Activated T-cell treated with anti-CD3 and anti-CD28 coated beads, Interleukin-2, amount 50 U/mL, for 24 hours (primary cell): Measurements from ENCODE around the gene TCEANC2.

ENCODE experiments used
- DNase-seq: peaks from one replicate; pipeline ENCODE4 v3.0.0-alpha.2; 2020
- H3K27ac Mint-ChIP-seq: 2 replicates; pipeline ENCODE4 v1.8.0; 2020; ENCODE audit warnings: mild to moderate bottlenecking, mixed read lengths
- H3K27me3 Mint-ChIP-seq: 2 replicates; pipeline ENCODE4 v1.8.0; 2020; ENCODE audit warnings: mixed read lengths
- H3K36me3 Mint-ChIP-seq: 2 replicates; pipeline ENCODE4 v1.8.0; 2020; ENCODE audit warnings: low read depth, mixed read lengths
- H3K4me1 Mint-ChIP-seq: 2 replicates; pipeline ENCODE4 v1.8.0; 2020; ENCODE audit warnings: low read depth, mixed read lengths
- H3K4me3 Mint-ChIP-seq: 2 replicates; pipeline ENCODE4 v1.8.0; 2020; ENCODE audit warnings: mild to moderate bottlenecking, moderate library complexity, mixed read lengths
- H3K9me3 Mint-ChIP-seq: 2 replicates; pipeline ENCODE4 v1.8.0; 2020; ENCODE audit warnings: mixed read lengths

Gene TCEANC2

GRCh38 chr1:54137534-54138061, 84.2 kb downstream of the TCEANC2 start:
- no peak for DNase-seq
- no peaks in the 10 kb centered on the region for H3K9me3 Mint-ChIP-seq

DNA sequence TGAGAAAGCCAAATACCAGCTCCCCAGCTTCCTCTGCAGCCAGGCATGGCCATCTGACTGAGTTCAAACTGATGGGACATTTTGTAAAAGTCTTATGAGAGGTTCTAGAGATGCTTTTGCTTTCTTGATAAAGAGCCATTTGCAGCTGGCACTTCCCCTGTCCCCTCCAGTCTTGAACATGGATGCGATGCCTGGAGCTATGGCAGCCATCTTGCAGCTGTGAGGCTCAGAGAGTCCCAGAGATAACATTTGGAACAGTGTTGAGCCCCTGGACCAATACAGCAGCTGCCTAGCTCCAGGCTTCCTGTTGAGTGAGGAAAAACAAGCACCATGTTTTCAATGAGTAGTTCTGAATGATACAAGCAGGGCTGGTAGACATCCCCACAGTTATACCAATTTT, 85.6 kb downstream of the TCEANC2 start:
- no peak overlapping the region for H3K27ac Mint-ChIP-seq
- no peak for DNase-seq
- H3K4me3 Mint-ChIP-seq: no peak overlapping the region
- no peaks in the 10 kb centered on the region for H3K27me3 Mint-ChIP-seq
- H3K4me1 Mint-ChIP-seq: no peaks in the 10 kb centered on the region
- H3K36me3 Mint-ChIP-seq: no peaks in the 10 kb centered on the region
- H3K9me3 Mint-ChIP-seq: no peaks in the 10 kb centered on the region

More at GRCh38 chr1:54137534-54138061, 84.2 kb downstream of the TCEANC2 start:
- H3K4me1 Mint-ChIP-seq: no peaks in the 10 kb centered on the region
- no peaks in the 10 kb centered on the region for H3K27me3 Mint-ChIP-seq
- no peaks in the 10 kb centered on the region for H3K36me3 Mint-ChIP-seq
- no peak overlapping the region for H3K27ac Mint-ChIP-seq
- H3K4me3 Mint-ChIP-seq: no peak overlapping the region

GRCh38 chr1:54139711-54140110, 86.3 kb downstream of the TCEANC2 start:
- H3K27ac Mint-ChIP-seq: no peak overlapping the region
- no peak overlapping the region for H3K4me3 Mint-ChIP-seq
- DNase-seq: no peak
- H3K36me3 Mint-ChIP-seq: no peaks in the 10 kb centered on the region
- H3K27me3 Mint-ChIP-seq: no peaks in the 10 kb centered on the region
- no peaks in the 10 kb centered on the region for H3K4me1 Mint-ChIP-seq
- H3K9me3 Mint-ChIP-seq: no peaks in the 10 kb centered on the region

GRCh38 chr1:54142146-54142900, 88.9 kb downstream of the TCEANC2 start:
- DNase-seq: no peak
- Mint-ChIP-seq H3K4me3 (no peak overlapping the region), H3K36me3 (no peaks in the 10 kb centered on the region), H3K9me3 (no peaks in the 10 kb centered on the region), H3K27ac (no peak overlapping the region), H3K27me3 (no peaks in the 10 kb centered on the region), H3K4me1 (no peaks in the 10 kb centered on the region)

- no peaks in the 10 kb centered on the region for H3K27me3 Mint-ChIP-seq
- DNase-seq: no peak
- H3K27ac Mint-ChIP-seq: no peak overlapping the region
Observed at GRCh38 chr1:54144366-54144765, 91.0 kb downstream of the TCEANC2 start.

DNA sequence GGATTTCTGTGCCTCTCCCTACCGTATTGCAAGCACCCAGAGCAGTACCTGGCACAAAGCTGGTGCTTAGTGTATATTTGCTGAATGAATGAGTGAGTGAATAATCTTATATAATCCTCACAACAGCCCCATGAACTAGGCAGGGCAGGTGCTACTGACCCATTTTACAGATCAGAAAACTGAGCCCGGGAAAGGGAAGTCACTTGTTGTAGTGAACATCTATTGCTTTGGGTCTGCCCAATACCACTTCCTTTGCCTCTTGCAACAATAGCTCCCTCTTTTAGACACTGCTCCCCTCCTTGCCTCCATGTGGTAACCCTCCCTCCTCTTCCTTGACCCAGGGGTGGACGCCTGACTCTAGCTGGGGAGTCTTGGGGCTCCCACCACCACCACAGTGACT, 96.3 kb downstream of the TCEANC2 start:
- Mint-ChIP-seq H3K4me1 (no peaks in the 10 kb centered on the region), H3K4me3 (no peak overlapping the region), H3K27me3 (no peaks in the 10 kb centered on the region), H3K27ac (no peak overlapping the region), H3K36me3 (no peaks in the 10 kb centered on the region), H3K9me3 (no peaks in the 10 kb centered on the region)
- DNase-seq: no peak

More at GRCh38 chr1:54144366-54144765, 91.0 kb downstream of the TCEANC2 start:
- Mint-ChIP-seq H3K9me3 (no peaks in the 10 kb centered on the region), H3K36me3 (no peaks in the 10 kb centered on the region), H3K4me3 (no peak overlapping the region), H3K4me1 (no peaks in the 10 kb centered on the region)

- Mint-ChIP-seq H3K9me3 (no peaks in the 10 kb centered on the region), H3K36me3 (no peaks in the 10 kb centered on the region), H3K27ac (no peak overlapping the region), H3K4me1 (no peaks in the 10 kb centered on the region), H3K4me3 (no peak overlapping the region), H3K27me3 (no peaks in the 10 kb centered on the region)
- no peak for DNase-seq
Observed at GRCh38 chr1:54151013-54151412, 97.6 kb downstream of the TCEANC2 start.

DNA sequence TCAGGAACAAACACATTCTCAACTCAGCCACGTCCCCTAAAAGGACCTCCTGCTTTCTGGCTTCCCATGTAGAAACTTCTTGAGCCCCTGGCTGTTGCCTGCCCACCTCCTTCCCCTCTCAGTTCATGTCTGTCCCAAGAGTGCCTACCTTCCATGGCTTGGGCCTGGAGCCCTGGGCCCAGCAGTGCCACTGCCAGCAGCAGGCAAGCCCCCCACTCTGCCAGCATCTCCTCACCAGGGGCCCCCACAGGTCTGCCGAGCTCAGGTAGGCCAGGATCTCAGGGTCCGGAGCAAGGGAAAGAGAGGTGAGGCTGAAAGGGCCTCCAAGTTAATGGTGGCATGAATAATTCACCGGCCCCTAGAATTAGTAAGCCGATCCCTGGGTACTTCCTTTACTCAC, 99.3 kb downstream of the TCEANC2 start, which contains the start of gene CDCP2:
CDCP2 (minus strand) TSS at position 305 of the 400 bp plus-strand sequence; CDS start at position 227, 78 bp downstream.
- Mint-ChIP-seq H3K4me1 (no peaks in the 10 kb centered on the region), H3K36me3 (no peaks in the 10 kb centered on the region), H3K9me3 (no peaks in the 10 kb centered on the region), H3K4me3 (no peak within 1 kb of the TSS), H3K27ac (no peak within 1 kb of the TSS), H3K27me3 (no peaks in the 10 kb centered on the region)
- no peak for DNase-seq

DNA sequence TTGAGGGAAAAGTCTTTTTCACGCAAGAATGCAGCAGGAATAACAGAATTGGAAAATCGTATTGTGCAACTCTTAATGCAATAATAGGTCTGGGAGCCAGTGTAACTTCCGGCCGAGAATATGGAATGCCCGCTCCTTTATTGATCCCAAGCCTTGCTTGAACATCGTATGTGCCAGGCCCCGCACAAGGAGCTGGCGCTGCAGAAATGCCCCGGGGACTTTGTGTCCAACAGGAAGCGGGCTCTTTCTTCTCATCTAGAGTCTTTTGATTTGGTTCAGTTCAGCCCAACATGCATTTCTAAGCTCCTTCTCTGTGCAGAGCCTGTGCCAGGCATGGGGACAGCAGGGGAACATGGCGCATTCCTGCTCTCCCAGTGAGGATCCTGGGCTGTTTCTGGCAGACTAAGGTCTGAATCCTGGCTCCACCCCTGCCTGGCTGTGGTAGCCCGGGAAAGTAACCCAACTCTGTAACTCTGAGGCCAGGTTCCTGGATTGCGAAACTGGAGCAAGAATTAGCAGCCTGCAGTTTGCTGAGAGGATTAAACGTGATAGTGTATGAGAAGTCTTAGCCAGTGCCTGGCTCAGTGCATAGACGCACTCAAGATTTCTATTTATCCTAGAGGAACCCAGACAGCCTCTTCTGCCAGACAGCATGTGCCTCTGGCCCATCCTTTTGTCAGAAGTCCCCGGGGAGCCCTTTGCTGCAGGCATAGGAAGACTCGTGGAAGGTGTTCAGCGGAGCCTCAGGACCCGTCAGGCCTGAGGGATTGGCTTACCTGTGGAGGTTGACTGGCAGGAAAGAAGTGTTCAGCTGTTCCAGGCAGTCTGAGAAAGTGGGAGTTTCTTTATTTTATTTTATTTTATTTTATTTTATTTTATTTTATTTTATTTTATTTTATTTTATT, 100.4 kb downstream of the TCEANC2 start:
- Mint-ChIP-seq H3K27ac (no peak overlapping the region), H3K9me3 (no peaks in the 10 kb centered on the region), H3K4me3 (no peak overlapping the region), H3K4me1 (no peaks in the 10 kb centered on the region), H3K27me3 (no peaks in the 10 kb centered on the region), H3K36me3 (no peaks in the 10 kb centered on the region)
- DNase-seq: no peak
